Epithelial cell of umbilical artery (primary cell): ENCODE measurements around the gene MYL11. TPM values are rescaled to one million over a fixed set of nuclear protein-coding genes. Genes with fewer than 3 reads are reported as not detected.

ENCODE experiments used
- total RNA-seq: library from RNA; depleted of rRNA; stranded (reverse); fragments of >200 nt; gene quantifications from 2 replicates; pipeline ENCODE4 v1.2.3, GENCODE V29; 2014

The MYL11 gene, protein sequence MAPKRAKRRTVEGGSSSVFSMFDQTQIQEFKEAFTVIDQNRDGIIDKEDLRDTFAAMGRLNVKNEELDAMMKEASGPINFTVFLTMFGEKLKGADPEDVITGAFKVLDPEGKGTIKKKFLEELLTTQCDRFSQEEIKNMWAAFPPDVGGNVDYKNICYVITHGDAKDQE
- not detected in 2 replicates for total RNA-seq

GRCh38 chr16:30374538-30374937, at the start of gene MYL11:
Gene MYL11 (plus strand): TSS chr16:30374802. CDS start chr16:30374858, 56 bp downstream.

DNA sequence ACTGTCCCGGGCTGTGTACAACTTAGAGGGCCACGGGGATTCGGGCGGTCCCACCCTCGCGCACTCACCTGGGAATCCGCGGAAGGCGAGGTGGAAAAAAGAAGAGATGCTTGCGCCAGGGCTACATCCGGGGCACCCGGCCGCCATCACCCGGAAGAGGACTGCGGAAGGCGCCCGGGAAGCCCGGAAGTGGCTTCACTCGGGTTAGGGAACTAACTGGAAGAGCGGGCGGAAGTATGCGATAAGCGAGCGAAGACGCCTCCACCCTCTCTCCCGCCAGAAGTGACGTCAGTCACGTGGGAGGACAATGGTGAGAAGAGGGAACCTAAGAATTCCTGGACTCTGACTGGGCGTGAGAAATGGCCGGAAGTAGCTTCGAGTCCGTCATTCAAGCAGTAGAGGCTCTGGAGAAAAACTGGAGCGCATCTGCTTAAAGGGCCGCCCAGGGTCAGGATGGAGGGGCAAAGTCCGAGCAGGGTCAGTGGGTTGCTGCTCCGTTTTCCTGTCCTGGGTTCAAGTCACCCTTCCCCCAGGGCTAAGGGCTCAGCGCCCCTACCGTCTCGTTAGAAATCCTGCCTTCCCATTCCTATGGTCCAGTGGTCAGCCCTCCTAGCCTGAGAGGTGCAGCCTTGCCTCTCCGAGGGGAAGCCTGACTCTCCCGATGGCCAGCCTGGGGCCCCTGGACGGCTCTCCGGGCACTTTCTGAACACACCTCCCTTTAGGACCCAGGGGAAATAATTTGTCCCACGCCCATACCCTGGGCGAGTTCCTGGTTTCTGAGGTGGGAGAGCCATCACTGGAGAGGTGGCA, 19.3 kb upstream of the MYL11 start, which contains the start of gene CD2BP2:
TSS of gene CD2BP2 (minus strand) at position 165 of the 810 bp plus-strand sequence. CDS start 627 bp downstream, outside the sequence.

GRCh38 chr16:30370456-30371247, 4.0 kb upstream of the MYL11 start, which contains the start of gene TBC1D10B:
Gene TBC1D10B (minus strand): TSS chr16:30370494. CDS start chr16:30370183, 311 bp downstream.

DNA sequence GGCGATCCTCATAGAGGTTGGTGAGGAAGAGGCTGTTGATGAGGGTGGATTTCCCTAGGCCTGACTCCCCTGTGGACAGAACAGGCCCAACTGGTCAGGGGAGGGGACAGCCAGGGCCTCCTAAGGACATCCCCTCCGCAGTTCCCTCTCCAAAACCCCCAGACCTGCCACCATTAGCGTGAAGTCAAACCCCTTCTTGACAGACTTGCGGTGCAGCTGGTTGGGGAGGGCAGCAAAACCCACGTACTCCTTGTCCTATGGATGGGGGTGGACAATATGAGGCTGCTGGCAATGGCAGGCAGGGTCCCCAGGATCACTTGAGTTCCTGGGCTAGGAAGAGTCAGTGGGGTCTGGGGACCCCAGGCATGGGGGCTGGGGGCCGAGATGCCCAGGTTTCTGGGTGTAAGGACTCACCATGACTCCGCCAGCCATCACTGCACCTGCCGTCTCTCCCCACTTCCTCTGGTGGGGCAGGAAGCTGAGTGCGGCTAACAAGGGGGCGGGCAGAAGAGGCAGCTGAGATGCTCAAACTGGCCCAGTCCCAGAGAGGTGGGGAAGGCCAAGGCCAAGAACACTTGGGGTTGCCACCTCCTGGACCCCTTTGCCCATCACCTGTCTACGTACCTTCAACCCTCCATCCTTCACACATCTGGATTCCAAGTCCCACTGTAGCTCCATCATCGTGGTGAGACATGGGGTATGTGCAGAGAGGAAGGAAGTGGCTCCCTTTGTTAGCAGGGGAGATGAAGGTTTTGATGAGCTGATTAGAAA, 7.7 kb downstream of the MYL11 start, which contains the start of gene SEPTIN1:
TSS of gene SEPTIN1 (minus strand) at position 451 of the 771 bp plus-strand sequence. CDS start at position 432, 19 bp downstream.

GRCh38 chr16:30395155-30395991, 20.8 kb downstream of the MYL11 start, which contains the start of gene ZNF48:
Gene ZNF48 (plus strand): TSS chr16:30395420. CDS start chr16:30395795, 375 bp downstream.

GRCh38 chr16:30407102-30407803, 32.7 kb downstream of the MYL11 start, which contains the start of gene ZNF771:
Gene ZNF771 (plus strand): TSS chr16:30407606. CDS start chr16:30408054, 448 bp downstream.

Other genes starting within 250 kb of the MYL11 start
- gene CORO1A, start 191.2 kb upstream of the MYL11 start, total RNA-seq = 1.2 and 4.2 TPM in 2 replicates
- 161 and 183 TPM in 2 replicates for gene BOLA2B, start 181.1 kb upstream of the MYL11 start, total RNA-seq
- gene SLX1A, start 180.9 kb upstream of the MYL11 start, total RNA-seq = 38.9 and 52.3 TPM in 2 replicates
- gene SULT1A3, start 175.5 kb upstream of the MYL11 start, total RNA-seq = 4.0 and 4.2 TPM in 2 replicates
- gene NPIPB13, start 126.3 kb upstream of the MYL11 start, total RNA-seq = 0.65 TPM in 1 of 2 replicates, not detected in the other
- gene CD2BP2, start 19.5 kb upstream of the MYL11 start, total RNA-seq = 38.0 and 51.4 TPM in 2 replicates
- 29.2 and 33.1 TPM in 2 replicates for gene TBC1D10B, start 4.3 kb upstream of the MYL11 start, total RNA-seq
- not detected in 2 replicates for gene SEPTIN1, start 7.8 kb downstream of the MYL11 start, total RNA-seq
- 14.1 and 18.2 TPM in 2 replicates for gene ZNF48, start 20.6 kb downstream of the MYL11 start, total RNA-seq
- gene ZNF771, start 32.8 kb downstream of the MYL11 start, total RNA-seq = 12.2 and 17.2 TPM in 2 replicates
- 48.1 and 58.1 TPM in 2 replicates for gene DCTPP1, start 55.2 kb downstream of the MYL11 start, total RNA-seq
- gene SEPHS2, start 71.1 kb downstream of the MYL11 start, total RNA-seq = 14.3 and 15.2 TPM in 2 replicates
- gene ITGAL, start 97.9 kb downstream of the MYL11 start, total RNA-seq = not detected in 2 replicates
- 16.6 and 17.8 TPM in 2 replicates for gene ZNF768, start 151.8 kb downstream of the MYL11 start, total RNA-seq
- 5.2 and 6.7 TPM in 2 replicates for gene ZNF747, start 160.1 kb downstream of the MYL11 start, total RNA-seq
- 2.3 and 2.9 TPM in 2 replicates for gene ZNF764, start 183.6 kb downstream of the MYL11 start, total RNA-seq
- gene ZNF688, start 196.9 kb downstream of the MYL11 start, total RNA-seq = 4.7 and 6.5 TPM in 2 replicates
- 6.2 and 6.7 TPM in 2 replicates for gene ZNF785, start 210.9 kb downstream of the MYL11 start, total RNA-seq
- 3.2 and 4.7 TPM in 2 replicates for gene ZNF689, start 235.6 kb downstream of the MYL11 start, total RNA-seq